MCF 10A (cell line): ENCODE results near the gene LUZP2. TPM values are rescaled to one million over a fixed set of nuclear protein-coding genes. Genes with fewer than 3 reads are reported as not detected.

ENCODE experiments used
- BruUV-seq: library from RNA; stranded (reverse); fragments of 400-500 nt; replicated peaks from 2 replicates; lab custom pipeline; 2021; lab: Mats Ljungman, UMichigan
- CTCF ChIA-PET: fragments of 300-600 bp; sonication (Branson Sonifier 250); formaldehyde crosslinking; extraction: SDS; loops from one replicate; lab custom pipeline; 2021; ENCODE audit warnings: antibody characterized with exemption, inconsistent platforms; lab: Yijun Ruan, JAX
- POLR2A ChIA-PET: fragments of 300-600, 350-650 bp; sonication (Branson Sonifier 250); formaldehyde crosslinking; extraction: SDS; loops from one replicate; lab custom pipeline; 2020; ENCODE audit warnings: antibody characterized with exemption, inconsistent platforms; lab: Yijun Ruan, JAX
- DNase-seq: peaks from one replicate; pipeline ENCODE4 v3.0.0-alpha.2; 2018; ENCODE audit not compliant: unreplicated experiment
- H3K27ac Mint-ChIP-seq: one replicate; pipeline ENCODE4 v1.8.0; 2022; ENCODE audit warnings: mild to moderate bottlenecking, low read depth, mixed read lengths; ENCODE audit not compliant: unreplicated experiment
- H3K27me3 Mint-ChIP-seq: one replicate; pipeline ENCODE4 v1.8.0; 2022; ENCODE audit warnings: mixed read lengths; ENCODE audit not compliant: insufficient read depth, unreplicated experiment
- H3K36me3 Mint-ChIP-seq: one replicate; pipeline ENCODE4 v1.8.0; 2022; ENCODE audit warnings: mild to moderate bottlenecking, moderate library complexity, mixed read lengths; ENCODE audit not compliant: insufficient read depth, unreplicated experiment
- H3K4me1 Mint-ChIP-seq: one replicate; pipeline ENCODE4 v1.8.0; 2022; ENCODE audit warnings: mixed read lengths; ENCODE audit not compliant: insufficient read depth, unreplicated experiment
- H3K4me3 Mint-ChIP-seq: one replicate; pipeline ENCODE4 v1.8.0; 2022; ENCODE audit warnings: mild to moderate bottlenecking, moderate library complexity, mixed read lengths; ENCODE audit not compliant: unreplicated experiment
- H3K9me3 Mint-ChIP-seq: one replicate; pipeline ENCODE4 v1.8.0; 2022; ENCODE audit warnings: mixed read lengths; ENCODE audit not compliant: unreplicated experiment
- intact Hi-C: fragments of 100-400 bp; cut with micrococcal nuclease; formaldehyde crosslinking; loops from 2 replicates; pipeline ENCODE4 v1.14.1; 2022
- total RNA-seq: library from RNA; stranded (reverse); gene quantifications from 2 replicates; pipeline ENCODE4 v1.2.3, GENCODE V29; 2022
- TF ChIP-seq, protein P1 (sequence below): fragments of 200-600 bp; IDR thresholded peaks from one replicate; pipeline ENCODE4 v1.8.0; 2022; ENCODE audit warnings: antibody characterized with exemption, mild to moderate bottlenecking; ENCODE audit not compliant: unreplicated experiment

LUZP2 gene
- total RNA-seq, 1 experiment from 2014 or later, result not detected

DNA sequence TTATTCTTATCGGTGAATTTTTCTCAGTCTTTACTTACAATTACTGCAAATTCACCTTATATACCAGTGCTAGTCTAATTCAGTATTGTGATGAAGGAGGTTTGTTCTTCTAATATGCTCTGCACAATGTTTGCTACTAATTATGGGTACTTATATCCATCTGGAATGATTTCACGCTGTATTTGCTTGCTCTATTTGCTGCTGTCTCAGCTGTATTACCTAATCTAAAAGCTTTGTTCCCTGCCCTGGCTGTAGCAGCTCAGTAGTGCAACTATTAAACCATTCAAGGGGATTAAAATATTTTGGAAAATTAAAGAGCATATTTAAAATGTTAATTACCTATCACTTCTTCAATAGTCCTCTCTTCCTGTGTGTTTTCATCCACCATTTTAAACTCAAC lies 375.3 kb downstream of the LUZP2 start:
- POLR2A ChIA-PET, result no interaction called here
- TF ChIP-seq, protein P1, sequence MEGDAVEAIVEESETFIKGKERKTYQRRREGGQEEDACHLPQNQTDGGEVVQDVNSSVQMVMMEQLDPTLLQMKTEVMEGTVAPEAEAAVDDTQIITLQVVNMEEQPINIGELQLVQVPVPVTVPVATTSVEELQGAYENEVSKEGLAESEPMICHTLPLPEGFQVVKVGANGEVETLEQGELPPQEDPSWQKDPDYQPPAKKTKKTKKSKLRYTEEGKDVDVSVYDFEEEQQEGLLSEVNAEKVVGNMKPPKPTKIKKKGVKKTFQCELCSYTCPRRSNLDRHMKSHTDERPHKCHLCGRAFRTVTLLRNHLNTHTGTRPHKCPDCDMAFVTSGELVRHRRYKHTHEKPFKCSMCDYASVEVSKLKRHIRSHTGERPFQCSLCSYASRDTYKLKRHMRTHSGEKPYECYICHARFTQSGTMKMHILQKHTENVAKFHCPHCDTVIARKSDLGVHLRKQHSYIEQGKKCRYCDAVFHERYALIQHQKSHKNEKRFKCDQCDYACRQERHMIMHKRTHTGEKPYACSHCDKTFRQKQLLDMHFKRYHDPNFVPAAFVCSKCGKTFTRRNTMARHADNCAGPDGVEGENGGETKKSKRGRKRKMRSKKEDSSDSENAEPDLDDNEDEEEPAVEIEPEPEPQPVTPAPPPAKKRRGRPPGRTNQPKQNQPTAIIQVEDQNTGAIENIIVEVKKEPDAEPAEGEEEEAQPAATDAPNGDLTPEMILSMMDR, result no peak
- CTCF ChIA-PET, result no interaction called here
- H3K9me3 Mint-ChIP-seq, result no peaks in the 10 kb centered on the region
- H3K4me1 Mint-ChIP-seq, result no peaks in the 10 kb centered on the region
- no peaks in the 10 kb centered on the region for H3K36me3 Mint-ChIP-seq
- H3K27ac Mint-ChIP-seq, result no peak overlapping the region
- DNase-seq, result no peak
- intact Hi-C loops, result no loop called here
- no peak overlapping the region for H3K4me3 Mint-ChIP-seq
- no peaks in the 10 kb centered on the region for H3K27me3 Mint-ChIP-seq
- BruUV-seq, result no TSS peak

DNA sequence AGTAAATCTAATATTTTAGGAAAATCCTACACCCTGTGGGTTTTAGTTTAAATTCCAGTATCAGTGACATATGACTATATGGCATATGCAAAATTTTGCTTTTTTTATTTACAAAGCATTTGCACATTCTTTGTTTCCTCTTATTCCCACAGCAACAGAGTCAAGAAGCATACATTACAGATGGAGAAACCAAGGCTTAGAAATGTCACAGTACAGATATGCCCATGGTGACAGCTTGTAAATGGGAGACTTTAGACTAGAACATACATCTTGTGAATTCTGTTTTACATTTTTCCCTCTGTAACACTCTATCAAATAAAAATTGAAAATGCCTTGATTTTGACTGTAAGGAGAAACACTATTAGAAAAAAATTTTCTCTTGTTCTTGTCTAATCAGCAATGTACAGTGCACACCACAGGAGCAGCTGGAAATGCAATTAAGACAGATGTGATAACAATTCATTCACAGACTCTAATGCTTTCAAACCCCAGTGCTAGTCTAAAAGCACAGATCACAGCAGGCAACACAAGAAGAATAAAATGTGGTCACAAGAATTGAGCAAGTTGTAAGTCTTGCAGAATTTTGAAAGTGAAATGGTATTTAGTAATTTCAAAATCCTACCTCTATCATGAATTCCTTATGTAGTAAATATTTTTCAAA lies 375.9 kb downstream of the LUZP2 start:
- ChIA-PET POLR2A (interaction anchor here (0.6 kb wide), 1 partner anchor 9 kb away, joined by 3 read pairs; no protein-coding TSS in a partner anchor), CTCF (no interaction called here)
- Mint-ChIP-seq H3K4me1 (no peaks in the 10 kb centered on the region), H3K9me3 (no peaks in the 10 kb centered on the region), H3K27ac (no peak overlapping the region), H3K36me3 (no peaks in the 10 kb centered on the region), H3K27me3 (no peaks in the 10 kb centered on the region), H3K4me3 (no peak overlapping the region)
- no peak for DNase-seq
- intact Hi-C loops, result no loop called here
- BruUV-seq, result no TSS peak
- TF ChIP-seq, protein P1, result no peak

DNA sequence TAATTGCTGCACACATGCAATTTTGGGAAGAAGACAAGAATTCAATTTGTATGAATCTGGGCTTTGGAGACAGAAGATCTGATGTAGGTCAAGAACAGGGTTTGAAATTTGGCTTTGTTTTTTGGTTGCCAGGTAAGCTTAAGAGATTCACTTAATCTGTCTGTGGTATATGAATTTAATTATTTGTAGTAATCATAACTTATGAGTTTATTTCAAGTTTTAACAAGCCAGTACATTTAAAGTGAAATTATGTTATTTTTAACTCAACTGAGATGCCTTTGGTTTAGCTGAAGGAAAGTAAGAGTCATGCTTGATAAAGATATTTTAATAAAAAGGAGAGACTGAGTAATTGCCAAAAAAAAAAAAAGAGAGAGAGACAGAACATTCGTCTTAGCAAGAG lies 384.1 kb downstream of the LUZP2 start:
- no peaks in the 10 kb centered on the region for H3K4me1 Mint-ChIP-seq
- no peak for DNase-seq
- no peak overlapping the region for H3K27ac Mint-ChIP-seq
- ChIA-PET POLR2A (no interaction called here), CTCF (no interaction called here)
- intact Hi-C loops, result no loop called here
- peaks cover 19% of the 10 kb centered on the region for H3K9me3 Mint-ChIP-seq
- TF ChIP-seq, protein P1, result no peak
- H3K27me3 Mint-ChIP-seq, result no peaks in the 10 kb centered on the region
- H3K4me3 Mint-ChIP-seq, result no peak overlapping the region
- no TSS peak for BruUV-seq
- no peaks in the 10 kb centered on the region for H3K36me3 Mint-ChIP-seq

DNA sequence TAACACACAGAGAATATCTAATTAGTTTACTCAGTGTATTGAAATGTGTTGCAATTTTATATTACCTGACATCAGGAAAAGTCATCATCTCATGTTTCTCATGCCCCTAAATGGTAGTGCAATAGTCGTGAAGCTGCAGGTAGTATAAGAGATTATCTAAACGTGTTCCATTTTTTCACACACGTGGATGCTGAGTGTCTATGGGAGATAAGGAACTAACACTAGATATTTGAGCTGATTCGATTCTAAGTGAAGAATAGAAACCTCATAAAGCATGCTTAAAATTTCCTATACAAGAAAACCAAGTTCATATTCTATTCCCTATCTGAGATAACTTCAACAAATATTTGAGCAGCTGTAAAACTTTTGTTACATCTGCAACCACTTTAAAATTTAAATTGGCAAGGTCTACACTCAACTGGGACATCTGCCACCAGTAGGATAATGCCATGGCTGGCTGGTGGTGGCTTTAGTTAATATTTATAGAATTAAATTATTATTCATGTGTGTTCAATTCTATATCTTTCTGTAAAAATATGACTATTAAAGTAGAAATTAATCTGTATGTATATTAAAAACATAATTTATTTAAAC lies 388.8 kb downstream of the LUZP2 start:
- intact Hi-C loops, result no loop called here
- BruUV-seq, result no TSS peak
- no peak overlapping the region for H3K27ac Mint-ChIP-seq
- H3K36me3 Mint-ChIP-seq, result no peaks in the 10 kb centered on the region
- CTCF ChIA-PET, result interaction anchor here (0.6 kb wide), 1 partner anchor 16 kb away, joined by 3 read pairs; no protein-coding TSS in a partner anchor
- no peak for DNase-seq
- H3K4me1 Mint-ChIP-seq, result no peaks in the 10 kb centered on the region
- no peaks in the 10 kb centered on the region for H3K27me3 Mint-ChIP-seq
- H3K4me3 Mint-ChIP-seq, result no peak overlapping the region
- TF ChIP-seq, protein P1, result no peak
- POLR2A ChIA-PET, result no interaction called here
- peaks cover 13% of the 10 kb centered on the region for H3K9me3 Mint-ChIP-seq
